ENCODE results near the gene BDH1. TPM values are rescaled to one million over a fixed set of nuclear protein-coding genes. Genes with fewer than 3 reads are reported as not detected.

BDH1 gene
- total RNA-seq, 1 experiment from 2014 or later: 57.6 TPM

DNA sequence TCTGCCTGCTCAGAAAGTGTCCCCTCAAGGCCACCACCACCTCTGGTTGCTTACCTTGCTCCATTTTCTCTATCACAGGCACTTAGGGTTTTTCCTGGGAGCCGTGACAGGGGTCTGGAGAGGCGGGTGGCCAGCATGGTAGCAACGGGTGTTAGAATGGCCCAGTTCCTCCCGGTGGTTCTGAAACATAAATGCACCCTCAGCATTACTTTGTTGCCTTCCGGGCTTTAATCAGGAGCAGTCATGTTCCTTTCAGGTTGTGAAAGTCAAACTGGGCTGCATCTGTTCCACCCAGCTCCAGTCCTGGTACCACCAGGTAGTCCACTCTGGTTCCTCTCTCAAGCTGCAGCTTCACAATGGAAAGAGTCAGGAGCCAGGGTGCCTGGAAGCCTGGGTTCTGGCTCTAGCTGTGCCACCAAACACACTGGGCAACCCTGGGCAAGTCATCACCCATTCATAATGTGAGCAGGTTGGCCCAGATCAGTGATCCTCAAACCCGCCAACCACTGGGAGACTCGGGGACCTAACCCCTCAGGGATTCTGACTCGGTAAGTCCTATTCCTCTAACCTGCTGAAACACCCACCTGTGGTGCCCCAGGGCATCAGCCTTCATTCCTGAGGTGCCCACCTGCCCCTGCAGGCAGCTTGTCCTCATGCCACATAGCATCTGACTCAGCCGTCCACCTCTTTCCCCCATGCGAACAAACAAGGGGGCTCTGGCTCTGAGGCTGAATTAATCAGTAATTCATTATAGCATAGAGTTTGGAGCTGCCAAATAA is 9.3 kb downstream of the BDH1 start:
- CTCF ChIA-PET: no interaction called here
- BruUV-seq (replicated peaks): no TSS peak
- POLR2A ChIA-PET (ENCODE audit: low non-redundant PET): no interaction called here
- no peak for DNase-seq (ENCODE audit: low spot score)
- H3K27me3 ChIP-seq (replicated peaks; ENCODE audit: insufficient read depth, low read depth, low read length, poor library complexity): no peaks in the 10 kb centered on the region
- H3K9me3 ChIP-seq (ENCODE audit: low read depth, low read length, poor library complexity, severe bottlenecking): no peaks in the 10 kb centered on the region
- no peak overlapping the region for H3K27ac ChIP-seq (ENCODE audit: low read depth, low read length, poor library complexity, severe bottlenecking)
- H3K4me1 ChIP-seq (ENCODE audit: insufficient read depth, low read length, poor library complexity, severe bottlenecking): peaks cover 12% of the 10 kb centered on the region
- H3K4me3 ChIP-seq (ENCODE audit: low read depth, low read length, poor library complexity, severe bottlenecking): no peak overlapping the region
- TF ChIP-seq, protein P1, sequence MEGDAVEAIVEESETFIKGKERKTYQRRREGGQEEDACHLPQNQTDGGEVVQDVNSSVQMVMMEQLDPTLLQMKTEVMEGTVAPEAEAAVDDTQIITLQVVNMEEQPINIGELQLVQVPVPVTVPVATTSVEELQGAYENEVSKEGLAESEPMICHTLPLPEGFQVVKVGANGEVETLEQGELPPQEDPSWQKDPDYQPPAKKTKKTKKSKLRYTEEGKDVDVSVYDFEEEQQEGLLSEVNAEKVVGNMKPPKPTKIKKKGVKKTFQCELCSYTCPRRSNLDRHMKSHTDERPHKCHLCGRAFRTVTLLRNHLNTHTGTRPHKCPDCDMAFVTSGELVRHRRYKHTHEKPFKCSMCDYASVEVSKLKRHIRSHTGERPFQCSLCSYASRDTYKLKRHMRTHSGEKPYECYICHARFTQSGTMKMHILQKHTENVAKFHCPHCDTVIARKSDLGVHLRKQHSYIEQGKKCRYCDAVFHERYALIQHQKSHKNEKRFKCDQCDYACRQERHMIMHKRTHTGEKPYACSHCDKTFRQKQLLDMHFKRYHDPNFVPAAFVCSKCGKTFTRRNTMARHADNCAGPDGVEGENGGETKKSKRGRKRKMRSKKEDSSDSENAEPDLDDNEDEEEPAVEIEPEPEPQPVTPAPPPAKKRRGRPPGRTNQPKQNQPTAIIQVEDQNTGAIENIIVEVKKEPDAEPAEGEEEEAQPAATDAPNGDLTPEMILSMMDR (conservative IDR thresholded peaks at IDR 0.05; ENCODE audit: low read depth, low read length): no peak
- TF ChIP-seq EZH2 (IDR thresholded peaks at IDR 0.05; ENCODE audit: borderline replicate concordance, low read depth, low read length, poor library complexity, severe bottlenecking): no peak
- intact Hi-C loops (cut with micrococcal nuclease; ENCODE audit: unreplicated experiment): no loop called here
- H3K36me3 ChIP-seq (ENCODE audit: insufficient read depth, low read length, poor library complexity, severe bottlenecking): no peaks in the 10 kb centered on the region

DNA sequence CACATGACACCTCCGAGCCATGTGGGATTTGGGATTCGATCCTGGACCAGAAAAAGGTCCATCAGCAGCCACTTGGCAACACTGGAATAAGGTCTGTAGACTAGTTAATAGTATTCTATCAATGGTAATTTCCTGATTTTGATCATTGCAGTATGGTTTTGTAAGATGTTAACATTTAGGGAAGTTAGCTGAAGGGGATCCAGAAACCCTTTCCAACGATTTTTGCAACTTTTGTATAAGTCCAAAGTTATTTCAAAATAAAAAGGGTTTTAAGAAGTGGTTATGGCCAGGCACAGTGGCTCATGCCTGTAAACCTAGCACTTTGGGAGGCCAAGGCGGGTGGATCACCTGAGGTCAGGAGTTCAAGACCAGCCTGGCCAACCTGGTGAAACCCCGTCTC is 10.2 kb downstream of the BDH1 start:
- BruUV-seq (replicated peaks): no TSS peak
- TF ChIP-seq, protein P1 (conservative IDR thresholded peaks at IDR 0.05; ENCODE audit: low read depth, low read length): no peak
- no peak for TF ChIP-seq EZH2 (IDR thresholded peaks at IDR 0.05; ENCODE audit: borderline replicate concordance, low read depth, low read length, poor library complexity, severe bottlenecking)
- Histone ChIP-seq H3K4me3 (ENCODE audit: low read depth, low read length, poor library complexity, severe bottlenecking) (no peak overlapping the region), H3K4me1 (ENCODE audit: insufficient read depth, low read length, poor library complexity, severe bottlenecking) (peaks cover 19% of the 10 kb centered on the region), H3K27me3 (replicated peaks; ENCODE audit: insufficient read depth, low read depth, low read length, poor library complexity) (no peaks in the 10 kb centered on the region), H3K36me3 (ENCODE audit: insufficient read depth, low read length, poor library complexity, severe bottlenecking) (no peaks in the 10 kb centered on the region), H3K27ac (ENCODE audit: low read depth, low read length, poor library complexity, severe bottlenecking) (no peak overlapping the region), H3K9me3 (ENCODE audit: low read depth, low read length, poor library complexity, severe bottlenecking) (no peaks in the 10 kb centered on the region)
- intact Hi-C loops (cut with micrococcal nuclease; ENCODE audit: unreplicated experiment): no loop called here
- no peak for DNase-seq (ENCODE audit: low spot score)
- ChIA-PET POLR2A (ENCODE audit: low non-redundant PET) (no interaction called here), CTCF (no interaction called here)

DNA sequence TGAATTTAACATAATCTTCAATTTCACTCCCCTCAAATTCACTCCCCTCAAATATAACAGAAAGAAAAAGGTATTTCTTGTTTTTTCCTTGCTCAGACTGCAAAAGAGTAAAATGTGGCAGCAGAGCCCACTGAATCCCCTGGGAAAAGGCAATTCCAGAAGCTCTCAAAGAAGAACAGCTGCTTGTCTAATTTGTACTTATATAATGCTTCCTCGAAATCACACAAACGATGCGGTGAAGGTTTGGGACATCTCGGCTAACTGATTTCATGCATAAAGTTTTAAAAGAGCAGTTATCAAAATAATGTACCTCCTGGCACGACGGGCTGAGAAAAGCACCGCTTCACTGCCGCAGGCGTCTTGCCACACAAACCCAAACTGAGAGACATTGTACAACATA is 10.7 kb downstream of the BDH1 start:
- peaks cover 19% of the 10 kb centered on the region for H3K4me1 ChIP-seq (ENCODE audit: insufficient read depth, low read length, poor library complexity, severe bottlenecking)
- TF ChIP-seq, protein P1 (conservative IDR thresholded peaks at IDR 0.05; ENCODE audit: low read depth, low read length): no peak
- no peak for TF ChIP-seq EZH2 (IDR thresholded peaks at IDR 0.05; ENCODE audit: borderline replicate concordance, low read depth, low read length, poor library complexity, severe bottlenecking)
- no peaks in the 10 kb centered on the region for H3K27me3 ChIP-seq (replicated peaks; ENCODE audit: insufficient read depth, low read depth, low read length, poor library complexity)
- DNase-seq (ENCODE audit: low spot score): no peak
- no TSS peak for BruUV-seq (replicated peaks)
- H3K9me3 ChIP-seq (ENCODE audit: low read depth, low read length, poor library complexity, severe bottlenecking): no peaks in the 10 kb centered on the region
- H3K36me3 ChIP-seq (ENCODE audit: insufficient read depth, low read length, poor library complexity, severe bottlenecking): no peaks in the 10 kb centered on the region
- no peak overlapping the region for H3K4me3 ChIP-seq (ENCODE audit: low read depth, low read length, poor library complexity, severe bottlenecking)
- no peak overlapping the region for H3K27ac ChIP-seq (ENCODE audit: low read depth, low read length, poor library complexity, severe bottlenecking)
- POLR2A ChIA-PET (ENCODE audit: low non-redundant PET): no interaction called here
- intact Hi-C loops (cut with micrococcal nuclease; ENCODE audit: unreplicated experiment): no loop called here
- CTCF ChIA-PET: no interaction called here

Data from A673 (cell line).